Esophagus squamous epithelium (tissue), 5 donors: ENCODE measurements around the gene KANSL1. TPM values are rescaled to one million over a fixed set of nuclear protein-coding genes. Genes with fewer than 3 reads are reported as not detected.
A peak's percentile ranks its signal among the peaks of the same experiment; 100 is the strongest.

Source experiments
- DNase-seq: peaks from one replicate; lab custom pipeline; 2025; lab: John Stamatoyannopoulos, UW
- H3K27ac ChIP-seq, 4 donors: fragments of 200-600 bp; sonication (generic); one replicate each; pipeline ENCODE4 v1.5.1; 2016 to 2019; ENCODE audit warnings: mild to moderate bottlenecking in 1 of 4
- H3K27me3 ChIP-seq, 4 donors: fragments of 200-600 bp; sonication (generic); 1 replicate in 3 of 4; 2 replicates in 1 of 4; pipeline versions ENCODE4 v1.5.1 to v1.6.0; 2017 to 2021; ENCODE audit warnings: antibody characterized with exemption in 1 of 4
- H3K36me3 ChIP-seq, 3 donors: fragments of 200-600 bp; sonication (generic); one replicate each; pipeline ENCODE4 v1.5.1; 2016 to 2019
- H3K4me1 ChIP-seq, 3 donors: fragments of 200-600 bp; sonication (generic); one replicate each; pipeline ENCODE4 v1.5.1; 2017 to 2019
- H3K4me3 ChIP-seq, 4 donors: fragments of 200-600 bp; sonication (generic); 1 replicate in 3 of 4; 2 replicates in 1 of 4; pipeline ENCODE4 v1.5.1; 2016 to 2019; ENCODE audit warnings: mild to moderate bottlenecking in 2 of 4, moderate library complexity in 1 of 4
- H3K9me3 ChIP-seq, 3 donors: fragments of 200-600 bp; sonication (generic); one replicate each; pipeline ENCODE4 v1.5.1; 2016 to 2019
- CTCF ChIP-seq, 6 experiments: fragments of 450-650 bp in 4 of 6; fragments of 200-600 bp in 2 of 6; sonication (generic) in 2 of 6; IDR thresholded peaks; one replicate each; pipeline ENCODE4 v1.5.1; 2016 to 2019; ENCODE audit warnings: antibody characterized with exemption in 6 of 6, mild to moderate bottlenecking in 4 of 6, moderate library complexity in 4 of 6
- POLR2A ChIP-seq, 4 donors: fragments of 450-650 bp; IDR thresholded peaks; one replicate each; pipeline ENCODE4 v1.6.1; 2017; ENCODE audit warnings: antibody characterized with exemption in 4 of 4, mild to moderate bottlenecking in 4 of 4, moderate library complexity in 3 of 4
- WGBS, 2 donors: methylation state at CpG; one replicate each; pipeline ENCODE4 v1.1.5; 2018; 5-methylcytosine and 5-hydroxymethylcytosine counted together
- intact Hi-C: fragments of 100-400 bp; cut with DNase I; formaldehyde crosslinking; loops from one replicate; pipeline ENCODE4 v1.15.0; 2022
- total RNA-seq, 4 donors: library from RNA; depleted of rRNA; stranded (reverse); fragments of >200 nt; gene quantifications; one replicate each; pipeline ENCODE4 v1.1.0, GENCODE V29; 2016
- donor health status: DM: yes; HTN: yes; CAD: no.

The KANSL1 gene
- total RNA-seq, 4 donors from 2014 or later, result 31.0 to 79.0 (median 51.8) TPM

- Histone ChIP-seq H3K27ac (no peak overlapping the region), H3K27me3 (no peaks in the 10 kb centered on the region), H3K36me3 (peaks cover 0 to 14% (median 0%) of the 10 kb centered on the region in 3 donors), H3K9me3 (no peaks in the 10 kb centered on the region), H3K4me1 (peaks cover 4 to 43% (median 10%) of the 10 kb centered on the region in 3 donors), H3K4me3 (no peak overlapping the region)
- no peak for TF ChIP-seq POLR2A (IDR thresholded peaks at IDR 0.05)
- TF ChIP-seq CTCF (IDR thresholded peaks at IDR 0.05), result no peak
- no peak for DNase-seq
- intact Hi-C loops, result loop anchor here (10.0 kb wide), 1 partner anchor 75 kb away; no protein-coding TSS in a partner anchor
Measured at GRCh38 chr17:46199379-46199778, 6.2 kb upstream of the KANSL1 start.

DNA sequence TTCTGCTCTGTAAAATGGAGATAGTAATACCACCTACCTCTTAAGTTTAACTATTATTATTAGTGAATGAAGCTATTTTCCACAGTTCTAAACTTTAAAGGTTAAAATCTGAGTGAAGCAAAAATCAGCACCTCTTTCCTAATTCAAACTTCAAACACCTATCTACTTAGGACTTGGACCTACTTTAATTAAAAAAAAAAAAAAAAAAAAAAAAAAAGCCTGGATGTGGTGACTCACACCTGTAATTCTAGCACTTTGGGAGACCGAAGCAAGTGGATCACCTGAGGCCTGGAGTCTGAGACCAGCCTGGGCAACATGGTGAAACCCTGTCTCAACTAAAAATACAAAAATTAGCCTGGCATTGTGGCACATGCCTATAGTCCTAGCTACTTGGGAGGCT is 5.0 kb upstream of the KANSL1 start:
- no peaks in the 10 kb centered on the region for H3K9me3 ChIP-seq
- 65 to 82% methylated on average over 1 of the region's 1 CpG for WGBS, 2 donors
- no peak overlapping the region for H3K27ac ChIP-seq
- peaks cover 4 to 46% (median 10%) of the 10 kb centered on the region in 3 donors for H3K4me1 ChIP-seq
- H3K4me3 ChIP-seq, result no peak overlapping the region
- intact Hi-C loops, result loop anchor here (10.0 kb wide), 1 partner anchor 77 kb away; no protein-coding TSS in a partner anchor
- H3K36me3 ChIP-seq, result peaks cover 0 to 14% (median 0%) of the 10 kb centered on the region in 3 donors
- no peak for DNase-seq
- H3K27me3 ChIP-seq, result no peaks in the 10 kb centered on the region
- no peak for TF ChIP-seq CTCF (IDR thresholded peaks at IDR 0.05)
- no peak for TF ChIP-seq POLR2A (IDR thresholded peaks at IDR 0.05)

DNA sequence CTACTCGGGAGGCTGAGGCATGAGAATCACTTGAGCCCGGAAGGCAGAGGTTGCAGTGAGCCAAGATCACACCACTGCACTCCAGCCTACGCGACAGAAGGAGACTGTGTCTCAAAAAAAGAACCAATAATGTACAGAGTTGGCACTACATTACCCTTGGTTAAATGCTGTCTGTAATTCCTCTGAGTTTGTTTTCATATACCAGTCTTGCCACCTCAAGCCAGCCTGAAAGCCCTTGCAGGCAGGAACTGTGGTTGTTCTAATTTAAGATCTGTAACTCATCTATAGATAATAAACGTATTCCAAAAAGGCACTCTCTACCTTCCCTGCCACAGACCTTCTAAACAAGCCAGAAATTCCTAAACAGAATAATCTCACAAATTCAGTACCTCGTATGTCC is 4.3 kb upstream of the KANSL1 start:
- WGBS, 2 donors, result 82 to 89% methylated on average over 6 of the region's 6 CpGs
- H3K4me3 ChIP-seq, result no peak overlapping the region
- no peak for DNase-seq
- no peak for TF ChIP-seq CTCF (IDR thresholded peaks at IDR 0.05)
- no peak for TF ChIP-seq POLR2A (IDR thresholded peaks at IDR 0.05)
- no peaks in the 10 kb centered on the region for H3K9me3 ChIP-seq
- no peak overlapping the region for H3K27ac ChIP-seq
- intact Hi-C loops, result loop anchor here (10.0 kb wide), 1 partner anchor 77 kb away; no protein-coding TSS in a partner anchor
- no peaks in the 10 kb centered on the region for H3K27me3 ChIP-seq
- H3K4me1 ChIP-seq, result peaks cover 4 to 41% (median 10%) of the 10 kb centered on the region in 3 donors
- H3K36me3 ChIP-seq, result peaks cover 0 to 14% (median 0%) of the 10 kb centered on the region in 3 donors

GRCh38 chr17:46195939-46196716 is 2.9 kb upstream of the KANSL1 start:
- H3K36me3 ChIP-seq, result peaks cover 0 to 14% (median 0%) of the 10 kb centered on the region in 3 donors
- no peak overlapping the region for H3K4me3 ChIP-seq
- H3K9me3 ChIP-seq, result no peaks in the 10 kb centered on the region
- H3K4me1 ChIP-seq, result peaks cover 4 to 47% (median 10%) of the 10 kb centered on the region in 3 donors
- WGBS, 2 donors, result 94 to 100% methylated on average over 2 of the region's 2 CpGs
- DNase-seq, result no peak
- intact Hi-C loops, result loop anchor here (10.0 kb wide), 1 partner anchor 79 kb away; no protein-coding TSS in a partner anchor
- no peaks in the 10 kb centered on the region for H3K27me3 ChIP-seq
- TF ChIP-seq POLR2A (IDR thresholded peaks at IDR 0.05) (no peak), CTCF (IDR thresholded peaks at IDR 0.05) (no peak)
- no peak overlapping the region for H3K27ac ChIP-seq

DNA sequence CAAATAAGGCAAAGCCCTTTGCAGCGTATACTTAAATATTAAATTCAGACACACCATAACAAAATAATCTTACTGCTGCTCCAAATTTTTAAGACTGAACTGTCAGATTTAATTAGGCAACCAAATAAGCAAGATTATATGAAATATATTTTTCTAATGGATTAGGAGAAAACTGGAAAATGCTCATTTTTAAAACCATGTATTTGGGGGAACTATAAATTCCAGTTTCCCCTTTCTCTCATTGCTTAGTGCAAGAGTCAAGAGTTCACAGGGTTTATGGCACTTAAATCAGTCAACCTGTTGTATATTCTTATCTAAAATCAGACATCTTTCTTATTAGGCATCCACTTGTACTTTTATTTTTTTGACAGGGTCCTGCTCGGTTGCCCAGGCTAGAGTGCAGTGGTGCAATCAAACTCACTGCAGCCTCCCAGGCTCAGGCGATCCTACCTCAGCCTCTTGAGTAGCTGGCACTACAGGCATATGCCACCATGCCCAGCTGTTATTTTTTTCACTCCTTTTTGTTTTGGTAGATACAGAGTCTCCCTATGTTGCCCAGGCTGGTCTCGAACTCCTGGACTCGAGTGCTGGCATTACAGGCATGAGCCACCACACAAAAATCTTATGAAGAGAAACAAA is 2.1 kb upstream of the KANSL1 start:
- Histone ChIP-seq H3K36me3 (peaks cover 0 to 14% (median 0%) of the 10 kb centered on the region in 3 donors), H3K4me1 (peaks cover 8 to 55% (median 14%) of the 10 kb centered on the region in 3 donors), H3K4me3 (no peak overlapping the region), H3K27me3 (no peaks in the 10 kb centered on the region), H3K27ac (peak overlapping the region in 1 of 4 donors; percentile 100), H3K9me3 (no peaks in the 10 kb centered on the region)
- TF ChIP-seq CTCF (IDR thresholded peaks at IDR 0.05) (peak in 1 of 6 experiments; percentile 15), POLR2A (IDR thresholded peaks at IDR 0.05) (no peak)
- no peak for DNase-seq
- intact Hi-C loops, result loop anchor here (10.0 kb wide), 1 partner anchor 79 kb away; no protein-coding TSS in a partner anchor
- 64 to 70% methylated on average over 5 of the region's 5 CpGs for WGBS, 2 donors
